ENCODE results near the gene ZNF778. TPM values are rescaled to one million over a fixed set of nuclear protein-coding genes. Genes with fewer than 3 reads are reported as not detected.

The ZNF778 gene
- total RNA-seq, 2 donors from 2014 or later = 4.9 to 5.6 TPM

DNA sequence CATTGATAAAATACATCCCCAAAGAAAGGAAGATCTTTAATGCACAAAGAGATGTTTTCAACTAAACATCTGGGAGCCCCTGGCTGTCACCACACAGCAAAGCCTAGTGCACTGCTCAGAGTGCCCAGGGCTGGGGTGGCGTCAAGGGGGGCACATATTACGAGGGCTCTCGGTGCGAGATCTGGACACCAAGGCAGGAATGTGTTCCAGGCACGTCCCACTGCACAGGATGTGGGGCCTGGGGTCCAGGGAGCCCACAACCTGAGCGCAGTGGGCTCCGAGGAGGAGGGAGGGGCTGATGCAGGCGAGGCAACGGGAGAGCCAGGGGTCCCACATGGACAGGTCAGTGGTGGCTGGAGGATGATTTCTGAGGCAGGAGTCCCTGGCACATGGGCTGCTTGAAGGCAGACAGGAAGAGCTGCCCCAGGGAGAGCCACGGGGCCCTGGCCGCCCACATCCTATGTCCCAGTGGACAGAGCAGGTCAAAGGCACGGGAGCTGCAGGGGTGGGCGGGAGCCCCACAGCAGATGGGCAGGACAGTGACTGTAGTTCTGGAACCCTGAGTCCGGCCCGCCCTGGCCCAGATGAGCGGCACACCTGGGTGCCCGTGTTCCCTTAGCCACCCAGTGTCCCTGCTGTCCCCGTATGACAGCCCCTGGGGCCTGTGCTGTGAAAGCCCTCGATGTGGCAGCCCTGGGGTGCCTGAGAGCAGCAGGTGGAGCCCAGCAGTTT, 56.4 kb downstream of the ZNF778 start:
- 85 to 97% methylated on average over 12 to 19 of the region's 19 CpGs for WGBS, 2 donors
- intact Hi-C loops (cut with DNase I) = no loop called here
- H3K36me3 ChIP-seq (replicated peaks in 1 of 2; ENCODE audit: insufficient read depth in 1 of 2, low read depth in 2 of 2) = peaks cover 0 to 25% of the 10 kb centered on the region in 2 donors
- no peak for ATAC-seq
- no peaks in the 10 kb centered on the region for H3K4me1 ChIP-seq
- H3K9me3 ChIP-seq = no peaks in the 10 kb centered on the region
- TF ChIP-seq CTCF (IDR thresholded peaks at IDR 0.05) = no peak
- no peak for TF ChIP-seq POLR2A (IDR thresholded peaks at IDR 0.05)
- no peak overlapping the region for H3K27ac ChIP-seq
- H3K27me3 ChIP-seq = no peaks in the 10 kb centered on the region
- no peak overlapping the region for H3K4me3 ChIP-seq
- DNase-seq = no peak

GRCh38 chr16:89274561-89275283, 57.2 kb downstream of the ZNF778 start:
- Histone ChIP-seq H3K4me3 (no peak overlapping the region), H3K4me1 (no peaks in the 10 kb centered on the region), H3K9me3 (no peaks in the 10 kb centered on the region), H3K27ac (no peak overlapping the region), H3K27me3 (no peaks in the 10 kb centered on the region), H3K36me3 (replicated peaks in 1 of 2; ENCODE audit: insufficient read depth in 1 of 2, low read depth in 2 of 2) (peaks cover 0 to 21% of the 10 kb centered on the region in 2 donors)
- no peak for TF ChIP-seq POLR2A (IDR thresholded peaks at IDR 0.05)
- TF ChIP-seq CTCF (IDR thresholded peaks at IDR 0.05) = no peak
- ATAC-seq (no peak), DNase-seq (no peak)
- intact Hi-C loops (cut with DNase I) = no loop called here
- 94 to 97% methylated on average over 11 to 26 of the region's 30 CpGs for WGBS, 2 donors

DNA sequence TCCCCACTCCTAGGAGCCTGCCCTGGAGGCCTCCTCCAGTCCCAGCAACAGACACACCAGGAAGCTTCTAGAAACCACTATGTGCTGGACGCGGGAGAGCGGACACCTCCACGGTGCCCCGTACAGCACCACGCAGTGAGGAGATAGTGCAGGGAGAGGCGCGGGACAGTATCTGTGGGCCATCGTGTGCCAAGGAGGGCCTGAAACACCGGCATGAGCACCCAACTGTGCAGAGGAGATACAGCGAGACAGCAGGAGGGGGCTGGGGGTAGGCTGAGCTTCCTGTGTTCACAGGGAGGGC, 57.7 kb downstream of the ZNF778 start:
- DNase-seq (no peak), ATAC-seq (no peak)
- intact Hi-C loops (cut with DNase I) = no loop called here

DNA sequence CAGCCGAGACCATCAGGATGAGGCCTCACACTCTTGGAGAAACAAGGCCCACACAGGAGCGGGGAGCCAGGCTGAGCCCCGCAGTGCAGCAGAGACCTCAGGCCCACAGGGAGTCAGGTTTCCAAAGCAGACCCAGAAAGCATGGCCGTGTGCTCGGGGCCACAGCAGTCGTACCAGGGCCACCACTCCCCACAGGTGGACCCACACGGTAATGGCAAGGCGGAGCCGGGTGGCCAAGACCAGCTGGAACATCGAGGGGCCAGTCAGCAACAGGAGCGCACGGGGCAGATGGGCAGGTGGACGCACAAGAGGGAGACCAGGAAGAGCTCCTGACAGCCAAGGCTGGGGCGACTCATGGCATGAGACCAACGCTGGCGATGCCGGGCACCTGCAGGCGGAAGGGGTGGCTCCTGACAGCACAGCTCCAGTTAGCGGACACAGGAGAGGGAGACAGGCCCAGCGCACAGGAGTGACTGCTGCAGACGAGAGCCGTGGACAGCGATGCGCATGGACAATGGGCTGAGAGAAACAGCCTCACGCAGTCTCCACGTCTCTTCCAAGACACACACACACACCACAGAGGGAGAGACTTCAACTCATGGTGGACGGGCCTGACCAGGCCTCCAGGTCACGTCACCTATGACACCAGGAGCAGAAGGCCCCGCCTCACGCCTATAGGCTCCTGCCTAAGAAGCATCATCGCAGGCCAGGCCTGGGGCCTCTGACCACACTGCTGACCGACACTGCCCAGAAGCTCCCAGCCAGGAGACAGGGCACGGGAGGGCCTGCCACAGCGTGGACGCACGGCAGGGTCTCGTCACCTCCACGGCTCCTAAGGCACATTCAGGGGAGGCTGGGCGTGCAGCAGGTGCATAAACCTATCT, 58.6 kb downstream of the ZNF778 start:
- Histone ChIP-seq H3K36me3 (replicated peaks in 1 of 2; ENCODE audit: insufficient read depth in 1 of 2, low read depth in 2 of 2) (peaks cover 0 to 12% of the 10 kb centered on the region in 2 donors), H3K4me1 (no peaks in the 10 kb centered on the region), H3K9me3 (no peaks in the 10 kb centered on the region), H3K27me3 (no peaks in the 10 kb centered on the region), H3K4me3 (no peak overlapping the region), H3K27ac (no peak overlapping the region)
- WGBS, 2 donors = 91 to 96% methylated on average over 12 to 38 of the region's 39 CpGs
- TF ChIP-seq POLR2A (IDR thresholded peaks at IDR 0.05) (no peak), CTCF (IDR thresholded peaks at IDR 0.05) (no peak)
- DNase-seq (no peak), ATAC-seq (no peak)
- intact Hi-C loops (cut with DNase I) = no loop called here

More for the DNA sequence above, 57.7 kb downstream of the ZNF778 start:
- Histone ChIP-seq H3K27ac (no peak overlapping the region), H3K27me3 (no peaks in the 10 kb centered on the region), H3K4me1 (no peaks in the 10 kb centered on the region), H3K36me3 (replicated peaks in 1 of 2; ENCODE audit: insufficient read depth in 1 of 2, low read depth in 2 of 2) (peaks cover 0 to 16% of the 10 kb centered on the region in 2 donors), H3K9me3 (no peaks in the 10 kb centered on the region), H3K4me3 (no peak overlapping the region)
- no peak for TF ChIP-seq POLR2A (IDR thresholded peaks at IDR 0.05)
- 89 to 100% methylated on average over 2 to 11 of the region's 11 CpGs for WGBS, 2 donors

DNA sequence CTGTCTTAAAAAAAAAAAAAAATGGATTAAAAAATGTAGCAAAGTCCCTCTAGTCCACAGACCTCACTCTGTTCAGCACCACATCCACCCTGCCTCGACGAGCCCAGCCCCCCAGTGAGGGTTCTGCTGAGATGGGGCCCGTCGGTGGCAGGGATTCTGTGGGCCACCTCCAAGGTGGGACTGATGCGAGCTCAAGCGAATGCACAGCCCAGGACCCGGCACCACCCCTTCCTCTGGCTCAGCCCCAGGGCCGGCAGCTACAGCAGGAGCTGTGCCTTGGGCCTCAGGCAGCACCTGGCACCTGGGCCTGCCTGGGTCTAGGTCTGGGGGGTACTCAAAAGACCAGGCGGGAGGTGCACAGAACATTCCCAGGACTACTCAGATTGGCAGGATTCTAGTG, 59.5 kb downstream of the ZNF778 start:
- 91 to 95% methylated on average over 8 to 9 of the region's 9 CpGs for WGBS, 2 donors
- TF ChIP-seq POLR2A (IDR thresholded peaks at IDR 0.05) (no peak), CTCF (IDR thresholded peaks at IDR 0.05) (no peak)
- Histone ChIP-seq H3K4me3 (no peak overlapping the region), H3K36me3 (replicated peaks in 1 of 2; ENCODE audit: insufficient read depth in 1 of 2, low read depth in 2 of 2) (peaks cover 0 to 15% of the 10 kb centered on the region in 2 donors), H3K4me1 (no peaks in the 10 kb centered on the region), H3K27ac (no peak overlapping the region), H3K9me3 (no peaks in the 10 kb centered on the region), H3K27me3 (no peaks in the 10 kb centered on the region)
- no peak for DNase-seq
- ATAC-seq = no peak
- intact Hi-C loops (cut with DNase I) = no loop called here

Data from body of pancreas (tissue), 4 donors.